DMS53 treated with DMSO at 0.1 percent for 48 hours (cell line): ENCODE measurements around the gene UQCR11.
A peak's percentile ranks its signal among the peaks of the same experiment; 100 is the strongest.

ENCODE experiments used
- DNase-seq: peaks from one replicate; lab custom pipeline; 2025; ENCODE audit not compliant: unreplicated experiment; lab: John Stamatoyannopoulos, UW

The UQCR11 gene

GRCh38 chr19:1592755-1593500, 12.3 kb downstream of the UQCR11 start, which contains the start of gene MBD3:
Gene MBD3, minus strand, starts transcription at chr19:1592865. Its CDS starts 234 bp downstream, at chr19:1592631.
- DNase-seq: peak; percentile 77

DNA sequence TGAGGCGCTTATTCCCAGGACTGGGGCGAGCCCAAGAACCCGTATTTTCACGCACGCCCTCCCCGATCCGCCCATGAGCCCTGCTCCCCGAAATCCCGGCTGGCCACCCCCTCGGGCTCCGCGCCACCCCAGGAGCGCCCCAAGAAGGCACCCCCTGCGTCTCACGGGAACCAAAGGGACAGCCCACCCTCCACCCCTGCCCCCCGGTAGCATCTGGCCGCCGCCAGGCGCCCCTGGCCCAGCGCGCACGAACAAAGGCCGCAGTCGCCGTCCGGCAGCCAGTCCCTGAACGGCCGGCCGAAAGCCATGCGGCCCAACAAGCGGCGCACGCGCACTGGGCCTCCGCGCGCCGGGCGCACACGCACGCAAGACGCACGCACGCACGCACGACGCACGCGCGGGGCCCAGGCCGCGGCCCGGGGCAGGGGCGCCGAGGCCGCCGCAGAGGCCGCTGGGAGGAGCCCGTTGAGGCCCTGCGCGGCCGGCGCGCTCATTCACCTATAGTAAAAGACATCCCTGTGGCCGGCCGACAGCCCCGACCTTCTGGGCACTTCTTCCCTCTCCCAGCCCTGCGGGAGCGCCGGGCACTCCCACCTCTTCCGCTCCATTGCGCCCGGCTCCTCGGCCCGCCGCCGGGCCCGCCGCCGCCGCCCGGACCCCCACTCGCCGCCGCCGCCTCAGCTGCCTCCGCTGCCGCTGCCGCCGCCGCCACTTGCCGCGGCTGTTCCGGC, 13.1 kb downstream of the UQCR11 start:
- DNase-seq: peak; percentile 68

DNA sequence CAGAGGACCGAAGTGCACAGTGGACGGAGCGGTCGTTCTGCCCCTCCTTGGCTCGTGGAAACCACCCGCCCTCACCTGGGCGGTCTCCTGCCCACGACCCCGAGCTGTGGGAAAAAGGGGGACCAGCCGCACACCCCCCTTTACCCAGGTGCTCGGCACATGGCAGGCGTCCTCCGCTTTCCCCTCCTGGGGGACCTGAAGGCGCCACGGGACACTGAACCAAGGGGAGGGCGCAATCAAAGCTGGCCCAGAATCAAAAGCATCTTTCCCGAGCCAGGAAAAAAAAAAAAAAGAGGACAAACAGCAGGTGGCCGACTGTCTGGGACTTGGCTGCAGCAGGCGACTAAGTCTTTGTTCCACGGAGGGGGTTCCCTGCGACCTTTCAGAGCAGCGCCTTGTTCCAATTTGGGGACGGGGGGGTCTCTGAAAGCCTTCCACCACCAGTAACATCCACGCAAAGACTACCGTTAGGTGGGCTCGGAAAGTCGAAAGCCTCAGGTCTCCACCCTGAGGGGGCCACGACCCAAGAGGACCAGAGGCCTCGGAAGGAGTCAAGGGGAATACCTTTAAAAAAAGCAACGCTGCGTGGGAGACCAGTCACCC, 13.7 kb downstream of the UQCR11 start:
- DNase-seq: no peak

DNA sequence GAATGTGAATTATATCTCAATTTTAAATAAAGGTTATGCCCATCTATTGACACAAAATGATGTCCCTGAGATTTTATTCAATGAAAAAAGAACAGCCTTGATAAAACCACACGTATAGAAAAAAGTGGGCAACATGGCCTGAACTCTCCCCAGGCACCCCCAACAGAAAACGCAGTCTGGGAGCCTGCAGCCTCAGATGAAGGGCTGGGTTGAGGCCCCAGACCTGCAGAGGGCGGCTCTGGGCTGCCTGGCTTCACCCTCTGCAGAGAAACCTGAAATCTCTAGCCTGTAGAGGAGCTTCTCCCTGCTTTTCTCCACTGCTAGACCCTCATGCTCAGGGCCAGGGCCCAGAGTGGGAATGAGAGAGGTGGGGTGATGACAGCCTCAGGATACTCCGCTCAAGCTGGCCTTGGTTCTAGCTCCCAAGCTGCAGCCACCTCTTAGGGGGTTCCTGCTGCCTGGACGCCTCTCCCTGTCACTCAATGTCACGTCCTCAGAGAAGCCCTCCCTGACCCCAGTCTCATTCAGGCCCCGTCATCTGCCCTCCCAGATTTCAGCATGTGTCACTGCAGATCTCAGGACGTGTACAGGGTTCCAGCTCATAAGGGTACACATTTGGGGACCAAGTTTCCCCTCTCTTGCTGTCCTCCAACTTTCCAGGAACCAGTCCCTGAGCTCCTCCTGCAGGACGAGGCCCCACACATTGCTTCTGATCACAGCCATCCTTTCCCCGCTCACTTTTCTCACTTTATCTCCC, 14.4 kb downstream of the UQCR11 start:
- no peak for DNase-seq

- no peak for DNase-seq
Measured at GRCh38 chr19:1587872-1588271, 17.4 kb downstream of the UQCR11 start.

- DNase-seq: no peak
Measured at GRCh38 chr19:1585243-1585580, 20.1 kb downstream of the UQCR11 start.

- DNase-seq: no peak
Measured at GRCh38 chr19:1584500-1585242, 20.6 kb downstream of the UQCR11 start.

- no peak for DNase-seq
Measured at GRCh38 chr19:1582201-1582600, 23.1 kb downstream of the UQCR11 start.

- no peak for DNase-seq
Measured at GRCh38 chr19:1580957-1581356, 24.3 kb downstream of the UQCR11 start.

DNA sequence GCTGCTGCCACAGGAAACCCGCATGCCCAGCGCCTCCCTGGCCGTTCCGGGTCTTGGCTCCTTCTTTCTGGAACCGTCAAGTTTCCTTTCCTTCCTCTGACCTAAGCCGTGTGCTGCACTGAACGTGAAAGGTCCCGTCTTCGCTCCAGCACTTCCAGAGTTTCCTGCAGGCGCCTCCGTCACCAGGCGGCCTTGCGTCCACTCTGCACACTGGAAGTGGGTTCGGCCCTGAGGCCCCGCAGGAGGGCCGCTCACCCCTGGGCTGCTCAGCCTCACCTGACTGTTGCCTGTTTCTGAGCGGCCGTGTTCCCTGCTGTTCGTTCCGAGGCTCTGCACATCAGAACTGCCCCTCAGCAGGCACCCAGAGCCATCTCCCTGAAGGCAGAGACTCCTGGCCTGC, 24.9 kb downstream of the UQCR11 start:
- DNase-seq: no peak

- no peak for DNase-seq
Measured at GRCh38 chr19:1579222-1579621, 26.0 kb downstream of the UQCR11 start.

- no peak for DNase-seq
Measured at GRCh38 chr19:1577929-1578618, 27.2 kb downstream of the UQCR11 start.

GRCh38 chr19:1577090-1577928, 28.0 kb downstream of the UQCR11 start:
- DNase-seq: no peak

DNA sequence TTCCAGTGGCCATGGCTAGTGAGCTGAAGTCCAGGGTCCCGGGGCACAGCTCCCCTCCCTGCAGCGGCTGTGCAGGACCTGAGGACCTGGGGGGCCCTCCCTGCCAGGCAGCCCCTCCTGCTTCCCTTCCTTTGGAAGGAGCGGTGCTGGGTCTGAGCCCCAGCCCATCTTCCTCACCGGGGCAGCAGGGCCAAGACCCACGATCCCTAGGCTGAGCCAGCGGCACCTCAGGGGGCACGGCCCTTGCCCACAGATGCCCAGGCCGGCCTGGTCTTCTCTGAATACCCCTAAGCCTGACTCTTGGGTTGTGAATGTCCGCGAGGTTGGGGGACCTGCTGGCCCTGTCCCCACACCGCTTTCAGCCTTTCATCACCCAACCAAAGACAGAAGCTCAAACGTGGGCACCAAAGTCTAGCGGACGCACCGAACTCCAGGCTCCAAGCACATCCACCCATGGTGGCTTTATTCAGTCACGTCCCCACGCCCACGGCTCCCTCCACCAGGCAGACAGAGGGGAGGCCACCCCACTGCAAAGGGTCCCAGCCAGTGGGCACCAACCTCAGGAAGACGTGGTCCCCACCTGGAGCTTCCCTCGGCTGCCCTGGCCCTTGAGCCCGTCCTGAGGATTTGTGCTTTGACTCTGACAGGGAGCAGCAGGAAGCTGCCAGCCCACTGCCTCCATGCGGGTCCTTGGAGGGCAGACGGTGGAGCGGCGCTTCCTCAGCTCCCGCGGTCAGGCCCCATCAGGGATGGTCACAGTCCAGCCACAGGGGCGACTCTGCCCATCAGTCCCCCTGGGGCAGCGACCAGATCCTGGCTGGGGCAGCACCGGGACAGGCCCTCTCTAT, 28.8 kb downstream of the UQCR11 start:
- DNase-seq: no peak

DNA sequence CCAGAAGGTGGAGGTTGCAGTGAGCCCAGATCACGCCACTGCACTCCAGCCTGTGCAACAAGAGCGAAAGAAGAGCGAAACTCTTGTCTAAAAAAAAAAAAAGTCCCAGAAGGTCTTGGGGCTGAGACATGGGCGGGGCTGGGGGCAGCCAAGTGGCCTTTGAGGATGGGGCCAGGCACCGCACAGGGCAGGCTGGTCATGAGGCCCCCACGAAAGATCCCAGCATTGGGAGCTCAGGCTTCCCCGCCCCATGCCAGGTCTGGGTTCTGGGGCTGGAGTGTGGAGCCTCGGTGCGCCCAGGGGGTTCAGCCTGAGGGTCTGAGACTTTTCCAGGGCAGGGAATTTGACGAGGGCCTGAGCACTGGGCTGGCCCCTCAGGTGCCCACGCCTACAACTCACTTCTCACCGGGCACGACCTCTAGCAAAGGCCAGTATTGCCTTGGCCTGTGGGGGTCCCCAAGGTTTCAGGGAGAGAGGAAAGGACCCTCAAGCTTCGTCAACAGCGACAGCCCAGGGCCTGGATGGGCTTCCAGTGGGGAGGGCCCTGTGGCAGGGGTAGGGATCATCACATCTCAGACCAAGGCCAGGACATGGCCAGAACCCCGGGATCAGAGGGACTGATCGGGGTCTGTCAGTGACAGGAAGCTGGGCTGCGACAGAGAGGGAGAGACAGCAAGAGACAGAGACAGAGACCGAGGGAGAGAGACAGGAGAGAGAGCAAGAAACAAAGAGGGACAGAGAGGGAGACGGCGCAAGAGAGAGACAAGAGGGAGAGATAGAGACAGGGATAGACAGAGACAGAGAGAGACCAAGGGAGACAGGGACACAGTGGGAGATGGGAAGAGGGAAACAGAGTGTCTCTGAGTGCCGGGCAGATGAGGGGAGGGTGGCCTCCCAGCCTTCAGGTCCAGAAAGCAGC, 29.7 kb downstream of the UQCR11 start:
- DNase-seq: no peak

- DNase-seq: no peak
Measured at GRCh38 chr19:1574354-1575136, 30.7 kb downstream of the UQCR11 start.

- DNase-seq: no peak
Measured at GRCh38 chr19:1572795-1573194, 32.5 kb downstream of the UQCR11 start.
